GM21717 (cell line): ENCODE measurements around the gene ABI3BP.

Source experiments
- ATAC-seq: cut with Tn5 transposase; IDR thresholded peaks from one replicate; pipeline ENCODE4 v1.9.1; 2021; ENCODE audit warnings: mild to moderate bottlenecking, moderate library complexity; ENCODE audit not compliant: unreplicated experiment

Gene ABI3BP

GRCh38 chr3:100982710-100983109 lies 10.5 kb downstream of the ABI3BP start:
- ATAC-seq: no peak

- no peak for ATAC-seq
Observed at GRCh38 chr3:100981164-100981911, 11.9 kb downstream of the ABI3BP start.

GRCh38 chr3:100978011-100978659 lies 15.1 kb downstream of the ABI3BP start:
- ATAC-seq: no peak

- no peak for ATAC-seq
Observed at GRCh38 chr3:100976611-100977010, 16.6 kb downstream of the ABI3BP start.

GRCh38 chr3:100975714-100976113 lies 17.5 kb downstream of the ABI3BP start:
- ATAC-seq: no peak

- no peak for ATAC-seq
Observed at GRCh38 chr3:100973594-100973993, 19.6 kb downstream of the ABI3BP start.

GRCh38 chr3:100972867-100973266 lies 20.4 kb downstream of the ABI3BP start:
- ATAC-seq: no peak

GRCh38 chr3:100972301-100972844 lies 20.8 kb downstream of the ABI3BP start:
- no peak for ATAC-seq

- ATAC-seq: no peak
Observed at GRCh38 chr3:100971798-100972197, 21.4 kb downstream of the ABI3BP start.

- no peak for ATAC-seq
Observed at GRCh38 chr3:100970477-100970990, 22.7 kb downstream of the ABI3BP start.

- no peak for ATAC-seq
Observed at GRCh38 chr3:100968932-100969906, 24.0 kb downstream of the ABI3BP start.

- ATAC-seq: no peak
Observed at GRCh38 chr3:100966807-100967206, 26.4 kb downstream of the ABI3BP start.

GRCh38 chr3:100966049-100966491 lies 27.2 kb downstream of the ABI3BP start:
- no peak for ATAC-seq

GRCh38 chr3:100963041-100963440 lies 30.2 kb downstream of the ABI3BP start:
- ATAC-seq: no peak

GRCh38 chr3:100957261-100957986 lies 35.8 kb downstream of the ABI3BP start:
- no peak for ATAC-seq

GRCh38 chr3:100956276-100956675 lies 36.9 kb downstream of the ABI3BP start:
- no peak for ATAC-seq

- ATAC-seq: no peak
Observed at GRCh38 chr3:100954990-100955389, 38.2 kb downstream of the ABI3BP start.

GRCh38 chr3:100954199-100954935 lies 38.9 kb downstream of the ABI3BP start:
- no peak for ATAC-seq

GRCh38 chr3:100953103-100953502 lies 40.1 kb downstream of the ABI3BP start:
- no peak for ATAC-seq
